Stomach (tissue), 4 donors: ENCODE data around the gene CHAF1A.

ENCODE experiments used
- CTCF ChIP-seq, 7 experiments: fragments of 450-650 bp in 4 of 7; fragments of 200-600 bp in 3 of 7; sonication (generic) in 3 of 7; IDR thresholded peaks; one replicate each; pipeline ENCODE4 v1.5.1; 2016 to 2019; ENCODE audit warnings: antibody characterized with exemption in 7 of 7, control low read depth in 2 of 7, mild to moderate bottlenecking in 1 of 7
- POLR2A ChIP-seq, 4 donors: fragments of 450-650 bp; IDR thresholded peaks; one replicate each; pipeline ENCODE4 v1.6.1; 2016; ENCODE audit warnings: antibody characterized with exemption in 4 of 4, control low read depth in 2 of 4, mild to moderate bottlenecking in 1 of 4, moderate library complexity in 1 of 4

- TF ChIP-seq POLR2A (IDR thresholded peaks at IDR 0.05) (no peak), CTCF (IDR thresholded peaks at IDR 0.05) (no peak)
Observed at GRCh38 chr19:4416268-4416667, 13.8 kb downstream of the CHAF1A start.
